Activated CD8-positive, alpha-beta memory T cell treated with anti-CD3 and anti-CD28 coated beads for 48 hours (primary cell): ENCODE data around the gene LRMDA.

Source experiments
- DNase-seq, 3 experiments: peaks; one replicate each; pipeline ENCODE4 v3.0.0-alpha.2; 2020; ENCODE audit warnings: low read depth in 2 of 3, low spot score in 2 of 3

LRMDA gene

GRCh38 chr10:76210211-76210610 lies 778.8 kb downstream of the LRMDA start:
- no peak for DNase-seq

GRCh38 chr10:76211691-76212090 lies 780.3 kb downstream of the LRMDA start:
- no peak for DNase-seq

DNA sequence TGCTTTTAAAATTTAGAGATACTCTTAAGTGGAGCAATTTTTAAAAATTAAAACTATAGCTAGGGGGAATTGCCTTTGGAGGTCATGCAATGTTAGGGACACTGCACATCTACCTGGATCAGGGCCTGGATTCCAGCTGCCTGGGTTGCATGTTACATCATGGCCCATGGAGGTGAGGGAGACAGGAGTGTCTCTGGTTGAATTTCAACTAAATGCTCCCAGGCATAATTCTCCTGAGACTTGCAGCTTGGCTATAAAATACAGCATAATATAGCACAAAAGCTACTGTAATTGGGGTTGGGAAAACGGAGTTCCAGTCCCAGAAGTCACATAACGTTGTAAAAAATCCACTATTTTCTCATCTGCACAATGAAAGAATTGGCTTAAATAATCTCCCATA lies 782.5 kb downstream of the LRMDA start:
- DNase-seq, result no peak

DNA sequence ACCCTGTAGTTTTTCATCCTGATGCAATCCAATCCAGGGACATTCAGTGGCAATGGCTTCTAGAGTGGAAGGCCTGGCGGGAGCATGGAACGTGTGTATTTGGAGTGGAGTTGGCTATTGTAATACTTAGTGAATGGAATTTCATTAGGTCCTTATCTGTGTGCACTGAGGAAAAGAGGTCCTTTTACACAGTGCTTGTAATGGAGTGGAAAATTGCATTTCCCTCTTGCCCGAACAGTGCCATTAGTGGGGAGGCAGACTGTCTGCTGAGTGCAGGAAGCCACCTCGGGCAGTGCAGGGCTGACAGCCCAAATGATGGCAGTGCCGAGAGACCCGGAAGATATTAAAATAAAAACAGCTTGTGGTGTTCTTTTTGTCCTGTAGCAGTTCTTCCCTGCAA lies 786.6 kb downstream of the LRMDA start:
- no peak for DNase-seq

DNA sequence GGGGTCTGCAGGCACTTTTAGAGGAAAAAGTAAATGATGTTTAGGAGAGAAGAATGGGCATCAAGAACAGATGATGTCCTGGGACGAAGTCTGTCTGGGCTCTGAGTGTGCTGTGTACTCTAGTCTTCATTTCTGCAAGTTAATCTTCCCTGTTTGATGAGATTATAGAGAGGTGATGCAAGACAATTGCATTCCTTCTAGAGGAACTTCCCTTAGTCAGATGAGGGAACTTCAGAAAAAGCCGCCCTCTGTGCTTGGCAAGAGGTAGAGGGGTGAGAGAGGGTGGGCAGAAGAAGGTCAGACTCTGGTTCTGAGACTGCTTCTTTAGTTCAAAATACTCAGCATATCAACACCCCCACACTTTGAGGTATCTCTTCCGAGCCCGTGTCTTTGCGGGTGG lies 797.9 kb downstream of the LRMDA start:
- DNase-seq, result no peak

DNA sequence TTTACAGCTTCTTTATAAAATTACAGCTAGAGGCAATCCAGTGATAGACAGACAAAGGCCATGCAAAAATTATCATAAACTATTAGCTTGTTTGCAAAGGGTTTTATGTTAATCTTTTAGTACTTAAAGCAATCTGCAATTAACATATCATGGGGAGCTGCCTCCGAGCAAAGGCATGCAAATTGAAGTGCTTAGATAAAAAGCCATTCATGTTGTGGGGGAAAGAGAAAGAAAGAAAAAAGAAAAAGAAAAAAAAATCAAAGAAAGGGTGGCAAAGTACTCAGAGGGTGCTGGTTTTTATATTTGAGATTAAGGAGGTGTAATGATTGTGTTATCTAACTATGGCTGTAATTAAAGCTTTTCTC lies 799.5 kb downstream of the LRMDA start:
- DNase-seq, result no peak

GRCh38 chr10:76231286-76231934 lies 800.0 kb downstream of the LRMDA start:
- no peak for DNase-seq

DNA sequence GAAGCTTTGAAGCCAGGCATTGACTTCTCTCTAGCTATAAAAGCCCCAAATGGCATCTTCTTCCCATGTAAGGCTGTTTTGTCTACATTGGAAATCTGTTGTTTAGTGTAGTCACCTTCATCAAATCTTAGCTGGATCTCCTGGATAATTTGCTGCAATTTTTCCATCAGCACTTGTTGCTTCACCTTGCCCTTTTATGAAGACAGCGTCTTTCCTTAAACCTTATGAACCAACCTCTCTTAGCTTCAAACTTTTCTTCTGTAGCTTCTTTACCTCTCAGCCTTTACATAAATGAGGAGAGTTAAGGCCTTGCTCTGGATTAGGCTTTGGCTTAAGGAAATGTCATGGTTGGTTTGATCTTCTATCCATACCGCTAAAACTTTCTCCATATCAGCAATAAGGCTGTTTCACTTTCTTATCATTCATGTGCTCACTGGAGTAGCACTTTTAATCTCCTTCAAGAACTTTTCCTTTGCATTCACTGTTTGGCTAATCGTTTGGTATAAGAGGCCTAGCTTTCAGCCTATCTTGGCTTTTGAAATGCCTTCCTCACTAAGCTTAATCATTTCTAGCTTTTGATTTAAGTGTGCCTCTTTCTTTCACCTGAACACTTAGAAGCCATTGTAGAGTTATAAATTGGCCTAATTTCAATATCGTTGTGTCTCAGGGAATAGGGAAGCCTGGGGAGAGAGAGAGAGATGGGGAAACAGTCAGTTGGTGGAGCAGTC lies 803.2 kb downstream of the LRMDA start:
- no peak for DNase-seq

DNA sequence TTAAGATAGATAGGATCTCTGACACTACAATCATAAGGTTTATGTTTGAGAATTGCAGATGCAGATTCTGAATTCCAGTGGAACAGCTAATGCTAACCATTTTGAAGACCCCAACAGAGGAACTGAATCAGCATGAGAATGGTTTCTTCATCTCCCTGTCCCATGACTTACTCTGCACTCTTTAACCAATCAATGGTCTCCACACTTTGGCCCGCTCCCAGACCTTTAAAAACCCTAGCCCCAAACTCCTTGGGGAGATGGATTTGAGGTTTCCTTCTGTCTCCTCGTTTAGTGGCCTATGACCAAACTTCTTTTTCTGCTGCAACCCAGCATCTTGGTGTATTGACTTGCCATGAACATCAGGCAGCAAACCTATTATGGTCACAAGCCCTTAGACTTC lies 804.9 kb downstream of the LRMDA start:
- no peak for DNase-seq

- DNase-seq, result no peak
Measured at GRCh38 chr10:76242956-76243355, 811.5 kb downstream of the LRMDA start.

- no peak for DNase-seq
Measured at GRCh38 chr10:76244061-76244686, 812.8 kb downstream of the LRMDA start.

DNA sequence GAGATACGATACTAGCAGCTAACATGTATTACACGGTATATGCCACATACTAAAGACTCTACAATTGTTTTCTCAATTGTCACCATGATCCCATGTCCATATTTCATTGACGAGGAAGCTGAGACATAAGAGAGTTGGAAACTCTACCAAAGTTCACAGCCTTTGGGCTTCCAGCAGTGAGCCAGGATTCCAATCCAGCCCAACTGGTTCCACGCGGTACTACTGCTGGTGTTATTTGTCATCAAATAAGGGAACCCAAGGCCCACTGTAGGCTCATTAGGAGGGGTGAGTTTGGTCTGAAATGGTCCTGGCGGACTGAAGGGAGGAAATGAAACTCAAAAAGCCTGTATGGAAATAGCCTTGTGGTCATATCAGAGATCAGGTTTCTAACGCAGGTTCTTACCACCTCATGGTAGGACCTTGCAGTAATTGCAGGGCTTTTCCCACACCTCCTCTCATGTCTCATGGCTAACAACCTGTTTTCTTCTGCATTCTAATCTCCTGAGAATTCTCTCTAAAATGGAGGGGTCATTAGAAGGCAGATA lies 814.6 kb downstream of the LRMDA start:
- DNase-seq, result no peak

DNA sequence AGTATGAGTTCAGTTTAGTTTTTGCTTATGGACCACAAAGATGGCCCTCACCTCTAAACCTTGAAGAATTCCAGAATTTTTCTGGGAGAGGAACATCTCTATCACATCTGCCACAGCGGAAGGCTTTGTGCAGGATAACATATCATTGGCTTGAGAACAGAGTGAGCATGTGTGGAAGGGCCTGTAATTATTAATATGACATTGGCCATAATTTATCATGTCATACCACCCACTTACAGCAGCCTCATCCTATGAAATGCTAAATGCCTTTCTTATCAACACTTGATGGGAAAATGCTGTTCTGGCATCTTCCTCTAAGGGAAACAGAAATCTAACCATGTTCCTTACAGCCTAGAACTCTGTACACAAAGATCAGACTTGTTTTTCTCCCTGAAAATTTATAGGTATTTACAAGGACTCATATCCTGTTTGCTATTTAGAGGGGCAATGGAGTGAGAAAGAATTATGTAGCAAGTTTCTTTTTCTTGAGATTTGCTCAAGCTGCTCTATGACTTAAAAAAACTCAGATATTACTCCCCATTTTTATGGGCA lies 817.3 kb downstream of the LRMDA start:
- DNase-seq, result no peak

DNA sequence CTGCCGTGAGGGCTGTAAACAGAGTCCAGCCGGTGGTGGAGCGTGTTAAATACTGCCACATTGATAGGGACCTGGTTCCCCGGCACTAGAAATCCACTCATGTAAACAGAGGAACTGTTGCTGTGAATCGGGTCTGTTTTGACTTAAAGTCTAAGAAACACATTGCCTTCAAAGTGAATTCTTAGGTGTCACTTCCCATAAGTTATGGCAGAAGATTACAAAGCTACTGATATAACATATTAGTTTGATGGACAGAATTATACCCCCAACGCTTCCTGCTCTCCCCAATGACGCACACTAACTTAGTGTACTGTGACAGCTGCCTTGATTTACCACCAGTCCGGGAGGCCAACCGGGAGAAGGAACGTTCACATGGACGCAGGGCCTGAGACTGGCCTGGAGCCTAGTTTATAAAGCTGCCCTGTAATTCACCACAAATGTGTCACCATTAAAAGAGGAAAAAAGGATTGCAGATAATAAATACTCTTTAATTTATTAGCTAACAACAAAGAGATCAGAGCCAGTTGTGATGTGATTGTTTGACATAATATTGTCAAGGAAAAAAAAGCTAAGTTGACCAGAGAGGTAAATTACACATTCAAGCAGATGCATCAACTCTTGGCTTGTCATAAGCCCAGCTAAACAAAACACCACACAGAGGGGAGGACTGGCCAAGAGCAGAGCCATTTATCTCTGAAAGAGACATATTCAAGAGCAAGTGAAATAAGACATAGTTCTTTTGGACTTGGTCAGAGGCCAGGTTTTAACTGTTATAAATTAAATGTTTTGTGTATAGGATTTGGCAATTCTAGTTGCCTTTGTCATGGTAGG lies 820.6 kb downstream of the LRMDA start:
- DNase-seq, result no peak

DNA sequence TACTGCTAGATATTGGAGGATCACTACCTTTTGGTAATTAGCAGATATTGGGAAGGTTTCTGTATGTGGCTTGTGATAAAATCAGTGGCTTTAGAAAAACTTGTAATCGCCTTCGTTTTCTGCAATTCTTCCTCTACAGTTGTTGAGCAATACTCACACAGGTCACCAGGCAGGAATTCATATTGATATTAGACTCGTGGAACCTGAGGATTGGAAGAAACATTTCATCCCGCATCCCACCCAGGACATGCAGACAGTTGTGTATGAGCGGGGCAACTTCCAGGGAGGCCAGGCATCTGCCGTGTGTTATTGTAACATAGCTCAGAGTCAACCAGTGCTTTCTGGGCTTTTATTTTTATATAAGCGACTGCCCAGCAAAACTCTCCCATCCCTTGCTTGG lies 821.3 kb downstream of the LRMDA start:
- DNase-seq, result no peak

- DNase-seq, result no peak
Measured at GRCh38 chr10:76255241-76255640, 823.8 kb downstream of the LRMDA start.

GRCh38 chr10:76257816-76258215 lies 826.4 kb downstream of the LRMDA start:
- DNase-seq, result no peak

DNA sequence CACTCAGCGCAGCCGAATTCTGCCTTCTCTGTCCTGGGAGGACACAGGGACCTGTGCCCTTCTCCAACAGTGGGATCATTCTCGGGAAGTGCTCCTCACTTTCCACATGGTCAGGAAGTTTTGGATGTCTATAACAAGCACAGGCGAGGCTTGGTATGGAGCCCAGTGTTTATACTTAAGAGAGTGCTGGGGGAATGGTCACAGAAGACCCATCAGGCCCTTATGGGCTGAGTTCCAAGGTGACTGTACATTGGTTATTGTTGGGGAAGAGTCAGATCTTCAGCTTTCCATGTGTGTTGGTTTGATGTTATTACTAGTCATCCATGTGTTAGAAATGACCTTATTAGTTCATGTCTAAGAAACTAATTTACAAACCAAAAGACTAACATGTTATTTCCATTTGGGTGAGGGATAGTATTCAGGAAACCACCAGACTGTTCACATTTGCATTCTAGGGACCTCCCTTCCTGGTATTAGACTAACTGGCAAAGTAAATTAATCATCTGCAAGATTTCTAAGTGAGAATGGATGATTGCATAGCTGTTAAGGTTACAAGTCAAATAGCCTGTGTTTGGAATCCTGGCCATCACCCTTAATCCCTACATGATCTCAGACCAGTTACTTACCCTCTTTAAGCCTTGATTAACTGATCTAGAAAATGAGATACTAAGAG lies 834.2 kb downstream of the LRMDA start:
- no peak for DNase-seq

- no peak for DNase-seq
Measured at GRCh38 chr10:76268530-76268929, 837.1 kb downstream of the LRMDA start.

- no peak for DNase-seq
Measured at GRCh38 chr10:76268954-76269353, 837.5 kb downstream of the LRMDA start.

- DNase-seq, result no peak
Measured at GRCh38 chr10:76270464-76270863, 839.0 kb downstream of the LRMDA start.
